Uterus (tissue), 2 donors: Measurements from ENCODE around the gene NMNAT2.

Experiments
- POLR2A ChIP-seq, 2 donors: fragments of 450-650 bp; IDR thresholded peaks; one replicate each; pipeline ENCODE4 v1.6.1; 2016; ENCODE audit warnings: antibody characterized with exemption in 2 of 2, mild to moderate bottlenecking in 1 of 2, moderate library complexity in 1 of 2
- TF ChIP-seq, protein P1 (sequence below), 4 experiments: fragments of 200-600 bp in 2 of 4; fragments of 450-650 bp in 2 of 4; sonication (generic) in 2 of 4; IDR thresholded peaks; one replicate each; pipeline ENCODE4 v1.5.1; 2016 to 2019; ENCODE audit warnings: antibody characterized with exemption in 4 of 4, mild to moderate bottlenecking in 2 of 4, moderate library complexity in 1 of 4

- TF ChIP-seq, protein P1, sequence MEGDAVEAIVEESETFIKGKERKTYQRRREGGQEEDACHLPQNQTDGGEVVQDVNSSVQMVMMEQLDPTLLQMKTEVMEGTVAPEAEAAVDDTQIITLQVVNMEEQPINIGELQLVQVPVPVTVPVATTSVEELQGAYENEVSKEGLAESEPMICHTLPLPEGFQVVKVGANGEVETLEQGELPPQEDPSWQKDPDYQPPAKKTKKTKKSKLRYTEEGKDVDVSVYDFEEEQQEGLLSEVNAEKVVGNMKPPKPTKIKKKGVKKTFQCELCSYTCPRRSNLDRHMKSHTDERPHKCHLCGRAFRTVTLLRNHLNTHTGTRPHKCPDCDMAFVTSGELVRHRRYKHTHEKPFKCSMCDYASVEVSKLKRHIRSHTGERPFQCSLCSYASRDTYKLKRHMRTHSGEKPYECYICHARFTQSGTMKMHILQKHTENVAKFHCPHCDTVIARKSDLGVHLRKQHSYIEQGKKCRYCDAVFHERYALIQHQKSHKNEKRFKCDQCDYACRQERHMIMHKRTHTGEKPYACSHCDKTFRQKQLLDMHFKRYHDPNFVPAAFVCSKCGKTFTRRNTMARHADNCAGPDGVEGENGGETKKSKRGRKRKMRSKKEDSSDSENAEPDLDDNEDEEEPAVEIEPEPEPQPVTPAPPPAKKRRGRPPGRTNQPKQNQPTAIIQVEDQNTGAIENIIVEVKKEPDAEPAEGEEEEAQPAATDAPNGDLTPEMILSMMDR (IDR thresholded peaks at IDR 0.05): no peak
- no peak for TF ChIP-seq POLR2A (IDR thresholded peaks at IDR 0.05)
Measured at GRCh38 chr1:183450093-183450492, 31.9 kb upstream of the NMNAT2 start.
